D721Med (cell line): ENCODE results near the gene EIF1AD.

Source experiments
- DNase-seq: peaks from one replicate; pipeline ENCODE4 v3.0.0; 2011; ENCODE audit warnings: low spot score; ENCODE audit not compliant: insufficient read length
- FAIRE-seq: peaks from 2 replicates; lab custom pipeline; 2011; peaks lifted over from hg19 to GRCh38; lab: Jason Lieb, UNC
- TF ChIP-seq, protein P1 (sequence below): IDR thresholded peaks from 2 replicates; pipeline ENCODE4 v1.5.1; 2012; ENCODE audit warnings: mild to moderate bottlenecking, control low read depth; ENCODE audit not compliant: insufficient read depth; ENCODE audit errors: missing control alignments

Gene EIF1AD

DNA sequence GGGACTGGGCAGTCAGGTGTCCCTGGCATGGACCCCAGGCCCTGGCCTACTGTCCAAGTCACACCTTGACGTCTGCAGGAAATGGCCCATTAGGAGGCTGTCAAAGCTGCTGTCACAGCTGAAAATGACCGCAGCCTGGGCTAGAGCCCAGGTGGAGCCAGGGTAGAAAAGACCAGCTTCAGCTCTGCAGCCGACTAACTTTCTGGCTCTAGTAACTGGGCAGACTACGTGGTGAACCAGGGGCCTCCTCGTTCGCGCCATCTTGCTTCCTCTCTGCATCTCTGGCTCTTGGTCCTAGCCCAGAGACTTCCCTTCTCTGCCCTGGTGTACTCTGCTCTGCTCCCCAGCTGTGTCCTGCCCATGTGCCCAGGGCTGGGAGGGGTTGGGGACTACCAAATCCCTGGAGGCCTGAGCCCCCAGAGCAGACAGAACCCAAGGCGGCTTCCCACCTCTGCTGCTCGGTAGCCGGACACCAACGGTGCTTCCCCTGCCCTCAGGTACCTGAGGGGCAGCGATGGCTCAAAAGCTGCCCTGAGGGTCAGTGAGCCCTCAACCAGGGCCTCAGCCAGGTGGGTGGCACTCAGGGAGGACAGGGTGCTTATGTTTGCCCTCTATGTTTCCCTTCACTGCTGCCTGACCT, 20.7 kb downstream of the EIF1AD start:
- DNase-seq = no peak
- TF ChIP-seq, protein P1, sequence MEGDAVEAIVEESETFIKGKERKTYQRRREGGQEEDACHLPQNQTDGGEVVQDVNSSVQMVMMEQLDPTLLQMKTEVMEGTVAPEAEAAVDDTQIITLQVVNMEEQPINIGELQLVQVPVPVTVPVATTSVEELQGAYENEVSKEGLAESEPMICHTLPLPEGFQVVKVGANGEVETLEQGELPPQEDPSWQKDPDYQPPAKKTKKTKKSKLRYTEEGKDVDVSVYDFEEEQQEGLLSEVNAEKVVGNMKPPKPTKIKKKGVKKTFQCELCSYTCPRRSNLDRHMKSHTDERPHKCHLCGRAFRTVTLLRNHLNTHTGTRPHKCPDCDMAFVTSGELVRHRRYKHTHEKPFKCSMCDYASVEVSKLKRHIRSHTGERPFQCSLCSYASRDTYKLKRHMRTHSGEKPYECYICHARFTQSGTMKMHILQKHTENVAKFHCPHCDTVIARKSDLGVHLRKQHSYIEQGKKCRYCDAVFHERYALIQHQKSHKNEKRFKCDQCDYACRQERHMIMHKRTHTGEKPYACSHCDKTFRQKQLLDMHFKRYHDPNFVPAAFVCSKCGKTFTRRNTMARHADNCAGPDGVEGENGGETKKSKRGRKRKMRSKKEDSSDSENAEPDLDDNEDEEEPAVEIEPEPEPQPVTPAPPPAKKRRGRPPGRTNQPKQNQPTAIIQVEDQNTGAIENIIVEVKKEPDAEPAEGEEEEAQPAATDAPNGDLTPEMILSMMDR = no peak
- no peak for FAIRE-seq

DNA sequence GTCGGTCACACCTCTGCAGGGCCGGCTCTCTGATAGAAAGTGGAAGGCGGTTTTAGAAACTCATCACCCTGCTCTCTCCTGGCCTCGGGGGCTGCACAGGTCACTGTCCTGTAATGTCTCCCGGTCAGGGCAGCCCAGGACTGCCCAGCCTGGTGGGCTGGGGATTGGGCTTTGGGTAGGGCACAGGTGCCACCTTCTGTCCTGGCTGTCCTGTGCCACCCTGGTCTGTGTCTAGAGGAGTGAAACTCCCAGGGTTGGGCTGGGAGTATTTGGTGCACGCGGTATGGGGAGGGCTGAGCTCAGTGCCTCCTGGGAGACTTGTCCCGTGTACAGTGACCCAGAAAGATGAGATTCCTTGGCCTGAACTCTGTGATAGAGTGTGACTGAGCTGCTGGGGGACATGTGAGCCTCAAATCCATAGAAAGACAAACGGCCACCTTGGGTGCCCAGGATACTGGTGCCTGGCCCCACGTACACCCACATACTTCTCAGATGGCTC, 22.6 kb downstream of the EIF1AD start:
- TF ChIP-seq, protein P1 = no peak
- DNase-seq (no peak), FAIRE-seq (no peak)

DNA sequence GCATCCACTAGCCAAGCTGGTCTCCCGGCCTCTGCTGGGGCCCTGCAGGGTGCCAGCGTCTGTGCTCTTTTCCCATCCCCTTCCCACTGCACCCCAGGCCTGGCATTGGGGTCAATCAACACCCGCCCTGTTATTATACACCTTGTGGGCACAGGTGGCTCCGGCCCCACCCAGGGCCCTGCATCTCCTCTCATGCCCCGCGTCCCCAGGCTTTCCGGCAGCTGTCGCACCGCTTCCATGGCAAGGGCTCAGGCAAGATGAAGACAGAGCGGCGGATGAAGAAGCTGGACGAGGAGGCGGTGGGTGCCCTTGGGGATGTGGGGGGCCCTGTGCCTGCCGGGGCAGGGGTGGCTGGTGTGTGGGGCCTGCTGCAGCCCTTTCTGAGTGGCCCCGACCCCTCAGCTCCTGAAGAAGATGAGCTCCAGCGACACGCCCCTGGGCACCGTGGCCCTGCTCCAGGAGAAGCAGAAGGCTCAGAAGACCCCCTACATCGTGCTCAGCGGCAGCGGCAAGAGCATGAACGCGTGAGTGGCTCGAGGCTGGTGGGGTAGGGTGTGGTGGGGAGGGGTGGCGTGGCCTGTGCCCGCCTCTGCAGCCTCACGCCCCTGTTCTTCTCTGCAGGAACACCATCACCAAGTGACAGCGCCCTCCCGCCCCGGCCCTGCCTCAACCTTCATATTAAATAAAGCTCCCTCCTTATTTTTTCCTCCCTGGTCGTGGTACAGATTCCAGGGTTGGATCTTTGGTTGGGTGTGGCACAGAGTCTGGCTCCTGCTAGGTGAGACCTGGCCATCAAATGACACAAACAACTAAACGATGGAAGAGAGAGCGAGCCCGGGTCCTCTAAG, 23.3 kb downstream of the EIF1AD start:
- TF ChIP-seq, protein P1 = no peak
- DNase-seq = no peak
- FAIRE-seq = no peak

DNA sequence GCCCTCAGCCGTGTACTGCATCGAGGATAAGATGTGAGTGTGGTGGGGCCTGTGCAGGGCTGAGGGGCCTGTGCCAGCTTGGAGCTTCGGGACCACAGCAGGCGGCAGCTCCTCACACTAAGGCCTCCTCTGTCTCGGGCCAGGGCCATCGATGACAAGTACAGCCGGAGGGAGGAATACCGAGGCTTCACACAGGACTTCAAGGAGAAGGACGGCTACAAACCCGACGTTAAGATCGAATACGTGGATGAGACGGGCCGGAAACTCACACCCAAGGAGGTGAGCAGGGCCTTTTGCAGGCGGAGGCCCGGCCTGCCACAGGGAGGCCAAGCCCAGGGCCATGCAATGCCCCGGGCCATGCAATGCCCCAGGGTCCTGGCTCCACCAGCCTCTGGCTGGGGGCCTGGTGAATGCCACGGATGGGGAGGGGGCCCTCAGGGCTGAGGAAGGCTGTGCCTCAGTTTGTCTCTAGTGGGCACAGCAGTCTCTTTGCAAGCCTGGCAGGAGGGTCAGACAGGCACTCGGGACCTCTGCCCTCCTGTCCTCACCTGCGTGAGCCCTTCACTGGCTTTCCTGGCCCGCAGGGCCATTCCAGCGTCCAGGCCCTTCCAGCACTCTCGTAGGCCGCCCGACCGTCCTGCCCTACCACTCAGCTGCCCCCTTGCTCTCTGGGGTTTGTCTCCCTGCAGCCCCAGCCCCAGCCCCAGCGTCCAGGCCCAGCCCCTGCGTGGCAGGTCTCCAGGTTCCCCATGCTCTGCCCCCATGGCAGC, 24.2 kb downstream of the EIF1AD start:
- DNase-seq (no peak), FAIRE-seq (no peak)
- TF ChIP-seq, protein P1 = no peak

DNA sequence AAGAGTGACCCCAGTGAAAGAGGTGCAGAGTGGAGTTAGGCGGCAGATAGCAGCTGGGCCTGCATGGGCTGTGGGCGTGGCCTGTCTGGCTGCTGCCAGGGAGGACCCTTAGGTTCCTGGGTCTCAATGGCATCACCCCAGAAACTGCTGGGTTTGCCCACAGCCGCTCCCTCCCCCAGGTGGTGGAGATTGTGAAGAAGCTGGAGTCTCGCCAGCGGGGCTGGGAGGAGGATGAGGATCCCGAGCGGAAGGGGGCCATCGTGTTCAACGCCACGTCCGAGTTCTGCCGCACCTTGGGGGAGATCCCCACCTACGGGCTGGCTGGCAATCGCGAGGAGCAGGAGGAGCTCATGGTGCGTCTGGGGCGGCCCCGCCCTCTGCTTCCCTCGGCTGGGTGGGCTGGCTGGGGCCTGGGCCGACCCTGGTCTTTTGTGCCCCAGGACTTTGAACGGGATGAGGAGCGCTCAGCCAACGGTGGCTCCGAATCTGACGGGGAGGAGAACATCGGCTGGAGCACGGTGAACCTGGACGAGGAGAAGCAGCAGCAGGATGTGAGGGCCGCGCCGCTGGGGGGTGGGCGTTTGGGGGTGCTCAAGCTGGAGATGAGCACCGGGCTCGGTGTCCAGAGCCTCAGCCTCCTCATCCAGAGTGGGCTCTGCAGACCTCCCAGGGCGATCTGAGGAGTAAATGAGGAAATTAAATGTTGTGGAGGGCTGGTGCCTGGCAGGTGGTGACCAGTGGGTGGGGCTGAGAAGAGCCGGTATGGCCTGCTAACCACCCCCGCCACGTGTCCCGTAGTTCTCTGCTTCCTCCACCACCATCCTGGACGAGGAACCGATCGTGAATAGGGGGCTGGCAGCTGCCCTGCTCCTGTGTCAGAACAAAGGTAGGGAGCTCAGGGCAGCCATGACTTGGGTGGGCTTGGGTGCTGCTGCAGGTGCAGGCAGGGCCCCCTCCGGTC, 25.5 kb downstream of the EIF1AD start:
- no peak for DNase-seq
- no peak for FAIRE-seq
- TF ChIP-seq, protein P1 = no peak

DNA sequence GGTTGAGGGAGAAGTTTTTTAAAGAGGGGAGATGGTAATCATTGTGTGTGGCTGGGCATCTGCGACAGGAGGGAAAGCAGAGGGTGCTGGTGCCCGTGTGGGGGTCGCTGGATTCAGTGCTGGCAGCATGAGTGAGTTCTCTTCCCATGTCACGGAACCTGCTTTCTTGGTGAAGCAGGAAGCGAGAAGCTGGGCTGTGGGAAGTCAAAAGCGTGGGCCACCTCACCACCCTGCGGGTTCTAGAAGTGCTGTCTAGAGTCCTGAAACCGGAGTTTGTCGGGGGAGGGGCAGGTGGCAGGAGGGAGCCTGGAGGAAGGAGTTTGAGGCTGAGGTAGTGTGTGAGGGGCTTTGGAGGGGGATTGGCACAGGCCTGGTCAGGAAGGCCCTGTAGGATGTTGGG, 26.2 kb downstream of the EIF1AD start:
- FAIRE-seq (no peak), DNase-seq (no peak)
- TF ChIP-seq, protein P1 = no peak
